ENCODE data around the gene MSTN. TPM values are rescaled to one million over a fixed set of nuclear protein-coding genes. Genes with fewer than 3 reads are reported as not detected.
A peak's percentile ranks its signal among the peaks of the same experiment; 100 is the strongest.

The MSTN gene
- total RNA-seq, 1 donor from 2014 or later = 0.22 TPM

GRCh38 chr2:190094316-190094871 is 31.9 kb upstream of the MSTN start:
- H3K4me3 Mint-ChIP-seq = no peak overlapping the region
- peaks cover 8% of the 10 kb centered on the region for H3K36me3 Mint-ChIP-seq
- DNase-seq (ENCODE audit: low spot score in 2 of 2, unreplicated experiment in 2 of 2) = no peak
- no peak for TF ChIP-seq CTCF (IDR thresholded peaks at IDR 0.05; ENCODE audit: unreplicated experiment)
- peak overlapping the region; percentile 69 for H3K27ac Mint-ChIP-seq
- peaks cover 18% of the 10 kb centered on the region for H3K4me1 Mint-ChIP-seq
- H3K9me3 Mint-ChIP-seq = peaks cover 23% of the 10 kb centered on the region
- no peaks in the 10 kb centered on the region for H3K27me3 Mint-ChIP-seq (ENCODE audit: low read depth)

GRCh38 chr2:190093793-190094192 is 31.3 kb upstream of the MSTN start:
- Mint-ChIP-seq H3K27me3 (ENCODE audit: low read depth) (no peaks in the 10 kb centered on the region), H3K4me1 (peaks cover 18% of the 10 kb centered on the region), H3K36me3 (peaks cover 2% of the 10 kb centered on the region), H3K4me3 (no peak overlapping the region), H3K27ac (peak overlapping the region; percentile 2), H3K9me3 (peaks cover 19% of the 10 kb centered on the region)
- no peak for DNase-seq (ENCODE audit: low spot score in 2 of 2, unreplicated experiment in 2 of 2)
- TF ChIP-seq CTCF (IDR thresholded peaks at IDR 0.05; ENCODE audit: unreplicated experiment) = no peak

- TF ChIP-seq CTCF (IDR thresholded peaks at IDR 0.05; ENCODE audit: unreplicated experiment) = no peak
- no peak overlapping the region for H3K27ac Mint-ChIP-seq
- H3K9me3 Mint-ChIP-seq = no peaks in the 10 kb centered on the region
- H3K36me3 Mint-ChIP-seq = no peaks in the 10 kb centered on the region
- no peaks in the 10 kb centered on the region for H3K27me3 Mint-ChIP-seq (ENCODE audit: low read depth)
- no peak overlapping the region for H3K4me3 Mint-ChIP-seq
- peaks cover 18% of the 10 kb centered on the region for H3K4me1 Mint-ChIP-seq
- no peak for DNase-seq (ENCODE audit: low spot score in 2 of 2, unreplicated experiment in 2 of 2)
Measured at GRCh38 chr2:190090148-190090547, 27.6 kb upstream of the MSTN start.

GRCh38 chr2:190088917-190089316 is 26.4 kb upstream of the MSTN start:
- Mint-ChIP-seq H3K27ac (no peak overlapping the region), H3K27me3 (ENCODE audit: low read depth) (no peaks in the 10 kb centered on the region), H3K4me1 (peaks cover 10% of the 10 kb centered on the region), H3K4me3 (no peak overlapping the region), H3K36me3 (no peaks in the 10 kb centered on the region), H3K9me3 (no peaks in the 10 kb centered on the region)
- DNase-seq (ENCODE audit: low spot score in 2 of 2, unreplicated experiment in 2 of 2) = peak in 1 of 2 experiments; percentile 39
- TF ChIP-seq CTCF (IDR thresholded peaks at IDR 0.05; ENCODE audit: unreplicated experiment) = peak; percentile 61

GRCh38 chr2:190084704-190085103 is 22.2 kb upstream of the MSTN start:
- H3K27ac Mint-ChIP-seq = no peak overlapping the region
- H3K9me3 Mint-ChIP-seq = no peaks in the 10 kb centered on the region
- no peak for TF ChIP-seq CTCF (IDR thresholded peaks at IDR 0.05; ENCODE audit: unreplicated experiment)
- H3K4me3 Mint-ChIP-seq = no peak overlapping the region
- DNase-seq (ENCODE audit: low spot score in 2 of 2, unreplicated experiment in 2 of 2) = no peak
- H3K36me3 Mint-ChIP-seq = no peaks in the 10 kb centered on the region
- H3K27me3 Mint-ChIP-seq (ENCODE audit: low read depth) = no peaks in the 10 kb centered on the region
- no peaks in the 10 kb centered on the region for H3K4me1 Mint-ChIP-seq

- Mint-ChIP-seq H3K27me3 (ENCODE audit: low read depth) (no peaks in the 10 kb centered on the region), H3K9me3 (peaks cover 5% of the 10 kb centered on the region), H3K4me1 (no peaks in the 10 kb centered on the region), H3K27ac (no peak overlapping the region), H3K4me3 (no peak overlapping the region), H3K36me3 (no peaks in the 10 kb centered on the region)
- no peak for DNase-seq (ENCODE audit: low spot score in 2 of 2, unreplicated experiment in 2 of 2)
- no peak for TF ChIP-seq CTCF (IDR thresholded peaks at IDR 0.05; ENCODE audit: unreplicated experiment)
Measured at GRCh38 chr2:190082118-190082517, 19.6 kb upstream of the MSTN start.
